NCI-H146 treated with DMSO at 0.1 percent for 48 hours (cell line): ENCODE results near the gene CD55.
A peak's percentile ranks its signal among the peaks of the same experiment; 100 is the strongest.

ENCODE experiments used
- DNase-seq: peaks from one replicate; lab custom pipeline; 2025; ENCODE audit not compliant: unreplicated experiment; lab: John Stamatoyannopoulos, UW

The CD55 gene, protein sequence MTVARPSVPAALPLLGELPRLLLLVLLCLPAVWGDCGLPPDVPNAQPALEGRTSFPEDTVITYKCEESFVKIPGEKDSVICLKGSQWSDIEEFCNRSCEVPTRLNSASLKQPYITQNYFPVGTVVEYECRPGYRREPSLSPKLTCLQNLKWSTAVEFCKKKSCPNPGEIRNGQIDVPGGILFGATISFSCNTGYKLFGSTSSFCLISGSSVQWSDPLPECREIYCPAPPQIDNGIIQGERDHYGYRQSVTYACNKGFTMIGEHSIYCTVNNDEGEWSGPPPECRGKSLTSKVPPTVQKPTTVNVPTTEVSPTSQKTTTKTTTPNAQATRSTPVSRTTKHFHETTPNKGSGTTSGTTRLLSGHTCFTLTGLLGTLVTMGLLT

DNA sequence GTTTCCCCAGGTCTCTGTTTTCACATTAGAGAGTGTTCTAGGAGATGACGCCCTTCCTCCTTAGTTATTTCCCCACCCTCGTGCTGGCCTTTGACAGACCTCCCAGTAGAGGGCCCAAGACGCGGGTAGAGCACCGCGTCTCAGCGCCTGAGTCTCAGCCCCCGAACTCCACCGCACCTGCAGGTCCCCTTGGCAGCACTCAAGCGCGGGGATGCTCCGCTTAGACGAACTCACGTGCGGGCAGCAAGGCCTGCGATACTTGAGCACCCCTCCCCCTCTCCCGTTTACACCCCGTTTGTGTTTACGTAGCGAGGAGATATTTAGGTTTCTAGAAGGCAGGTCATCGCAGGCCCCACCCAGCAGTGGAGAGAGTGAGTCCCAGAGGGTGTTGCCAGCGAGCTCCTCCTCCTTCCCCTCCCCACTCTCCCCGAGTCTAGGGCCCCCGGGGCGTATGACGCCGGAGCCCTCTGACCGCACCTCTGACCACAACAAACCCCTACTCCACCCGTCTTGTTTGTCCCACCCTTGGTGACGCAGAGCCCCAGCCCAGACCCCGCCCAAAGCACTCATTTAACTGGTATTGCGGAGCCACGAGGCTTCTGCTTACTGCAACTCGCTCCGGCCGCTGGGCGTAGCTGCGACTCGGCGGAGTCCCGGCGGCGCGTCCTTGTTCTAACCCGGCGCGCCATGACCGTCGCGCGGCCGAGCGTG lies at the start of gene CD55:
Gene CD55, plus strand, starts transcription at position 600 of the 711 bp plus-strand sequence. Its CDS starts 88 bp downstream, at position 688.
- peak; percentile 41 for DNase-seq

DNA sequence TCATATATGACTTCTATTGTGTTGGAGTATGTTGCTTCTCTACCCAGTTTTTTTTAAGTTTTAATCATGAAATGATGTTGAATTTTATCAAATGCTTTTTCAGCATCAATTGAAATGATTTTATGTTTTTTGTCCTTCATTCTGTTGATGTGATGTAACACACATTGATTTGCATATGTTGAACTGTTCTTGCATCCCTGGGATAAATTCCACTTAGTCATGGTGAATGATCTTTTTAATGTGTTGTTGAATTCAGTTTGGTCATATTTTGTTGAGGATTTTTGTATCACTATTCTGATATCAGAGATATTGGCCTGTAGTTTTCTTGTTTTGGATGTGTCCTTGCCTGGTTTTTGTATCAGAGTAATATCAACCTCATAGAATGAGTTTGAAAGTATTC lies 46.6 kb upstream of the CD55 start:
- DNase-seq: no peak

DNA sequence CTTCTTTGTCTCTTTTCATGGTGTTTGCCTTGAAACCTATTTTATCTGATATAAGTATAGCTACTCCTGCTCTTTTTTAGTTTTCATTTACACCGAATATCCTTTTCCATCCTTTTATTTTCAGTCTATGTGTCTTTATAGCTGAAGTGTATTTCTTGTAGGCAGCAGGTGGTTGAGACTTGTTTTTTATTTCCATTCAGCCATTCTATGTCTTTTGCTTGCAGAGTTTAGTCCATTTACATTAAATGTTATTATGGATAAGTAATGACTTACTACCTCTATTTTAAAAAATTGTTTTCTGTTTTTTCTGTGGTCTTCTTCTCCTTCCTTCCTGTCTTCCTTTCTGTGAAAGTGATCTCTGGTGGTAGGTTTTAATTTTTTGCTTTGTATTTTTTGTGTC lies 45.0 kb upstream of the CD55 start:
- DNase-seq: no peak

DNA sequence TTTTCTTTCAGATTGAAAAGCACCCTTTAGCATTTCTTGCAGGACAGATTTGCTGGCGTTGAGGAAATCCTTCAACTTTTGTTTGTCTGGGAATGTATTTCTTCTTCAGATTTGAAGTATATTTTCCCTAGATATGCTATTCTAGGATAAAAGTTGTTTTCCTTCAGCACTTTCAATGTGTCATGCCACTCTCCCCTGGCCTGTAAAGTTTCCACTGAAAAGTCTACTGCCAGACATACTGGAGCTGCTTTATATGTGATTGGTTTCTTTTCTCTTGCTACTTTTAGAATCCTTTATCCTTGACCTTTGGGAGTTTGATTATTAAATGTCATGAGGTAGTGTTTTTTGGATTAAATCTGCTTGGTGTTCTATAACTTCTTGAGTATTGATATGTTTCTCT lies 44.2 kb upstream of the CD55 start:
- DNase-seq: no peak

DNA sequence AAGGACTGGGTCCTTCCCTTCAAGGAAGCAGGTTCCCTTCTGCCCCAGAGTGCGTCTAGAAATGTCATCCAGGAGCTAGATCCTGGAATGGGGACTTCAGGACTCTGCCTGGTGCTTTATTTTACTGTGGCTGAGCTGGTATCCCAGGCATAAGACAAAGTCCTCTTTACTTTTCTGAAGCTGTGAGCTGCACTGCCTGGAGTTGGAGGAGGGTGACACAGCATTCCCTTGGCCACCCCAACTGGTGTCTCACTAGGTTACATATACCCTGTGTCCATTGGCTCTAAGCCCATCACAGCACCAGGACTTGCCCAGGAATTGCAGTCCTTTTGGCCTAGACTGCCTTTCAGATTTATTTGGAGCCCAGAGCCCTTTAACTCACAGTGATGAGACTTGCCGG lies 41.8 kb upstream of the CD55 start:
- no peak for DNase-seq

DNA sequence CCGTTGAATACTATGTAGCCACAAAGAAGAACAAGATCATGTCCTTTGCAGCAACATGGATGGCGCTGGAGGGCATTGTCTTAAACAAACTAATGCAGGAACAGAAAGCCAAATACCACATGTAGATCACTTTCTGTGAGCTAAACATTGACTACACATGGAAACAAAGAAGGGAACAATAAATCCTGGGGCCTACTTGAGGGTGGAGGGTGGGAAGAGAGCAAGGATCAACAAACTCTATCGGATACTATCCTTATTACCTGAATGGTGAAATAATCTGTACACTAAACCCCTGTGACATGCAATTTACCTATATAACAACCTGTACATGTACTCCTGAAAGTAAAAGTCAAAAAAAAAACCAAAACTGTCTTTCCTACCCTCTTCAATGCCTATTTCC lies 40.8 kb upstream of the CD55 start:
- no peak for DNase-seq

DNA sequence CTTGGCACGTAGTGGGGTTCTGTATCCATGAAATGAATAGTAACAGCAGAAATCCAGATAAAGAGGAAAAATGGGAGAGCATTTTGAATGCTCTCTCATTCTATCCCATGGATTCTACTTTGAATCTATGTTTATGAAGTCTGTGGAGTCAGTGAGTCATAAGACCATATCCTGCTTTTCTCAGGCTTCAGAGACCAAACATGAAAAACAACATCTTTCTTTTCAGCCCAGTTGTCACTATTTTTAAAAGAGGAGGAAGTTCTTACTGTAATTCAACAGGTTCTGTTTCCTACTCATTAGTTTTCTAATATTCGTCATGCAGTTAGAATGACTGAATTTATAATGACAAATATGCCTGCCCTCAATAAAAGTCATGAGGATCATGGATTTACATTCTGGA lies 39.4 kb upstream of the CD55 start:
- no peak for DNase-seq

DNA sequence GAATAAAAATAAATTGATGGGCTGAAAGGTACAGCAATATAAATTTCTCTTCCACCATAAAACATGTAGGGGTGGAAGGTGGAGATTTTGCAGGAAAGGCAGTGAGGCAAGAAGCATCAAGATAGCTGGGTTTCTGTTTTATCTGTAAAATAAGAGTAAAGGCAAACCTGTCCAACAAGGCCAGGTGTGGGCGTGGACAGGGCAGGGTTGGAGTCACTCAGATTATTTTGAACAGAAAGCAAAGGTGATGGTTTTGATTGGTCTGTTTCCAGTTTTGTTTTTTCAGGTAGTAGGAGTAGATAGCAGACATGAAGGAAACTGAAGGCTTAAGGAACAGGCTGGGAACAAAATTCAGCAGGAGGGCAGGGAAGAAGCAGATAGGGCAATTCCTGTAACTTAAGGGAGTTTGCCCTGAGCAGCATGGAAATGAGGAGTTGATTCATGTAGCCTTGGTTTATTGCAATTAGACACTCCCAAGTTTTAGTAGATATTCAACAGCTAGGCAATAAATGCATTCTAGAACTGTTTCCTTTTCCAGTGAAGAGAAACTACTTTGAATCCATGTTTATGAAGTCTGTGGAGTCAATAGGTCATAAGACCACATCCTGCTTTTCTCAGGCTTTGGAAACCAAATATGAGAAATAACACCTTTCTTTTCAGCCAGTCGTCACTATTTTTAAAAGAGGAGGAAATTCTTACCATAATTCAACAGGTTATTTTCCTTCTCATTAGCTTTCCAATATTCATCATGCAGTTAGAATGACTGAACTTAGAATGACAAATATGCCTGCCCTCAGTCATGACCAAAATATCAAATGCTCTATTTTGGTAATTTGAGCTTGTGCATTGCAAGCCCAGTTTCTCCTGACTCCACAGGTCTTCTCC lies 38.7 kb upstream of the CD55 start:
- no peak for DNase-seq

DNA sequence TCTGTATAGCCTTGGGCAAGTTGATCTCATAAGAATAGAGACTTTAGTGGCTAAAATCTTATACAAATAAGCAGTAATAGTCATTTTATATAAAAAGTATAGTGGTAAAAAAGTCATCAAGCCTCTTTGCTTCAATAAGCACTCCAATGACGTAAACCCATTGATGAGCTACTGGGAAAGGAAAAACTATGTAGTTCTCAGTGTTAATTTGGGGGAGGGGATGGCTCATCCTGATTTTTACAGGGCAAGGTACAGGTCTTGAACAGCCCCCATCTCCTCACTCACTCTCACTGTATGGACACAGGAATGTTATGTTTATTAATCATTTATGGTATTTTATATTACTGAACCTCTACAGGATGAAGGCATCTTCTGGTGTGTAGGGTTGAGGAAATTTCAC lies 38.1 kb upstream of the CD55 start:
- no peak for DNase-seq

DNA sequence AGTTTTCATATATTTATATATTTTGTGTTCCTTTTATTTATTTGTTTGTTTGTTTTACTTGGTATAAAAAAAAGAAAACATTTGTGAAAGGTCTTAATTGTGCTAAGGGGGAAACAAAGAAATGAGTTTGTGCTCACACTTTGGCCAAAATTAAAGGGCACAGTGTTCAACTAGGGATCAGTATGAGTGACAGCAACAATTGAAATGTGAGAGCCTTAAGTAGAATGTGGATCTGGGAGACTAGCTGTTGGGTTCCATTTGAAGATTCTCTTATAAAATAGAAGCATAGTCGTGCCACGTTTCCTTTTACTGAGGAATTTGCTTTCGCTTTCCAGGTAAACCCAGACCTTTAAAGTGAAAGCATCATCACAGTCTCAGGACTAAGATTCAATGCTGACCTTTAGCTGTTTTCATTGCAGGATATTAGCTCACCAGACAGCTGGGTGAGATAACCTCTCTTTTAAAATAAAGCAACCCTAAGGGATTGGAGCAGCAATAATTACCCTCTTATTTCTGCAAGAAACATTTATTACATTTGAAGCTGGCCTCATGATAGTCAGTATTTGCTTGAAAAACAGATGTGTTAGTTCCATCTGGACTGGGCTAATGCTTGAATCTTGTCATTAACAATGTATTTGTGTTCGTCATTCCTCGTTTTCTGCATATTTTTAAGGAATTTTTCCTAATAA lies 37.1 kb upstream of the CD55 start:
- DNase-seq: no peak

DNA sequence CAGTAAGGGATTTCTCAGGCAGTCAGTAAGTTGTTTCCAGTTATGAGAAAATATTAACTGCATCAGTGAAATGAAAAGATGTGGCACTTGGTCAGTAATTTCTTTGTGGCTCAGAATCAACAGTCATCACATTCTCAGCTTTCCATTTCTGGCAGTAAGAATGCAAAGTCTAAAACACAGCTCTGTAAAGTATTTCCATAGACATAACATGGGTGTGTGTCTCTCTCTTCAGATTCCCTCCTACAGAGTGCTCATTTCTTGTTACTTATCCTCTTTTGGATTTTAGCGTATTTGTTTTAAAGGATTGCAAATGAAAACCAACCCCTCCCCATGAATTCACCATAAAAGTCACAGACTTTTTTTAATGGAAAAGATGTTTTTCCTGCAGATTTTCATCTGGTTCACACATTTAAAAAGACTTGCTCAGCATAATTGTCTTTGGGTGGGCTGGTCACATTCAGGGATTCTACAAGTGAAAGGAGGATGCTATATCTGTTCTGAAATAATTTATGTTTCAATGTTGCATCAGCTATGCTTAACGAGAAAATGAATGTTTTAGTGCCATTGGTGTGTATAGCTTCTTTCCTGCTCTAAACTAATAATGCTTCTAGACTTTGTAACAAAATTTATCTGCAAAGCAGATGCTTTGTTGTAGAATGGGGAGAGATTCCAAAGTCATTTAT lies 34.6 kb upstream of the CD55 start:
- DNase-seq: no peak

DNA sequence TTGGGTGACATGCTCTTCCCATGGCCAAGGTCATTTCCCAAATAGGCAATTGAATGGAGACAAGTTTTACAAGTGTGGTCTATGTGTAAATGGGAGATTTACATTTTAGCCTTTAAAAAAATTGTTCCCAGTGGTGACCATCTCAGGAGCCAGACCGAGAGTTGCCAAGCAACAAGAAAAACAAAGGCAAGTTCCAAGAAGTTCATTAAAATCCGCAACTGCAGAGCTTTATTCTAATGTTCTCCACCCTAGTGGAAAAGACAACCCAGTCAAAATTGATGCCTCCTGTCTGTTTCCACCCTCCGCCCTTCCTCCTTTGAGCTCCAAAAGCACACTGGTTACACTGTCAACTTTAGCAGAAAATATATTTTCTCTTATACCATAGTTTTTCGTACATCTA lies 33.2 kb upstream of the CD55 start:
- DNase-seq: no peak

DNA sequence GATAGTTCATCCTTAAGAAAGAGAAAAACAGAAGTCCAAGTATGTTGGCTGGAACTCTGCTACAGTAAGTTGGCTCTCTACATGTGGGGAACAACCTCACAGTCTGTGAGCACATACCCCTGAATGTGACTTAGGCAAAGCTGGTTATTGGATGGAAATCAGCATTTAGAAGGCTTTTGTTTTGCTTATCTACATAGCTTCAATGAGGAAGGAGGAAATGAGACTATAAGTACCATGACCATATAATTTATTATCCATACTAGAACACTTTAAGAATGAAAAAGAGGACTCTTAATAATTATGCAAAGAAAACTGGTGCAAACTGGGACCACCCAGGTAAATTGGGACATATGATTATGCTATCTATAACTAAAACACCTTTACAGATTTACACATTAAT lies 31.7 kb upstream of the CD55 start:
- DNase-seq: no peak

DNA sequence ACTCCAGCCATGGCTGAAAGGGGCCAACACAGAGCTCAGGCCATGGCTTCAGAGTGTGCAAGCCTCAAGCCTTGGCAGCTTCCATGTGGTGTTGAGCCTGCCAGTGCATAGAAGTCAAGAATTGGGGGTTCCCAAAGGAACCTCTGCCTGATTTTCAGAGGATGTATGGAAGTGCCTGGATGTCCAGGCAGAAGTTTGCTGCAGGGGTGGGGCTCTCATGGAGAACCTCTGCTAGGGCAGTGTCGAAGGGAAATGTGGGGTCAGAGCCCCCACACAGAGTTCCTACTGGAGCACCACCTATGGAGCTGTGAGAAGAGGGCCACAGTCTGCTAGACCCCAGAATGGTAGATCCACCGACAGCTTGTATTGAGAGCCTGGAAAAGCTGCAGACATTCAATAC lies 29.8 kb upstream of the CD55 start:
- no peak for DNase-seq

DNA sequence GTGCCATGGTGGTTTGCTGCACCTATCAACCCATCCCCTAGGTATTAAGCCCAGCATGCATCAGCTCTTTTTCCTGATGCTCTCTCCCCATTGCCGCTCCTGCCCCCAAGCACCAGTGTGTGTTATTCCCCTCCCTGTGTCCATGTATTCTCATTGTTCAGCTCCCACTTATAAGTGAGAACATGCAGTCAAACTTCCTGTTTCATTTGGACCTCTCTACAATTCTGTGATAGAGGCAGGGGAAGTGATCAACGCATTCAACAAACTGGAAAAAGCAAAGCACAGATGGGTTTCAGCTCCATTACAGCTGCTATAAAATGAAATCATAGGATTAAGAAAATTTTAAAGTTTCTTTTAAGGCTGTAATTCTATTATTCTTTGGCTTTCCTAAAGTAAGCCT lies 23.3 kb upstream of the CD55 start:
- DNase-seq: no peak

DNA sequence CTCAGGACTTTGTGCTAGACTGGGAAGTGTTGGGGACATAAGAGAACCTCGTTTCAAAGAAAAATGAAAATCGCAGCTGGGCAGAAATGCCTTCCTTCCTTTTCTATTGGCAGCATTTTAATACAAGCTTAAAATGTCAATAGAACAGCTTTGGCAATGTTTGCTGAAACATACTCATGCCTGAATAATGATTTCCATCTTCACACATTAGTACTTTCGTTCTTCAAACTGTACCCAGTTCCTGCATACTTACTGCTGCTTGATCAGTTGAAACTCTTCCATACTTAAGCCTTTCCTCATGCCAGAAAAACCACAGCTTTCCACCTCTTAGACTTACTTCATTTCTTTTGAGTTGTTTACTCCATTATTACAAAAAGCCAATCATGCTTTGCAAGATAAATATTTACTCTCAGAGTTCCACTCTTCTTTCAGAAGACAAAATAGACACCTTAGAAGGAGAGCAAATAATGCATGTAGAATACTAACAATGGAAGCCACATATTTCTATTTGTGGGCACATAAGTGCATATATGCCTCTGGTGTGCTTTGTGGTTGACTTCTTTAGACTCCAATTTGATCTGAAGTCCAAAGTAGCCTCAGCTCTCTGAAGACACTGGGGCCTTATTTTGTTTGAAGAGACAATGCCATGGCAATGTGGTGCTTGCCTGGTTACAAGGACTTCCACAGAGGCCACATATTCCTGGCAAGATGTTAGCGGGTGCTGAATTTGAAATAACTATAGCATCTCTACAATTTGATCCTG lies 22.7 kb upstream of the CD55 start:
- no peak for DNase-seq

DNA sequence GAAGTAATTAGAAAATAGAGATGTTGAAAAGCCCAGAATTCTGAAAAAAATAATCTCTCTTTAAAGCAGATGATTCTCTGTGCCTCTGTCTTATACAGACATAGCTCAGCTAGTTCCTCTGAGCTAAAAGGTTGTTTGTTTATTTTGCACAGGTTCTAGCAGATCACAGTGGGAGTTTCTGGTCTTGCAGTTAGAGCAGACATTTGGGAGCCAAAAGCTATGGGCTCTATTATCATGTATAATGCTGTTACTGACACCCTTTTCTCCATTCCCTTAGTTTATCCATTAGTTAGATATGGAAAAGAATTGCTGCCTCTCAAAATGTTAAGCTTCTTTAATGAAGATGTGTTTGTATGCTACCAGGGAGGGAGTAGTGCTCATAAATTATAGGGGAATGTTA lies 20.5 kb upstream of the CD55 start:
- no peak for DNase-seq

DNA sequence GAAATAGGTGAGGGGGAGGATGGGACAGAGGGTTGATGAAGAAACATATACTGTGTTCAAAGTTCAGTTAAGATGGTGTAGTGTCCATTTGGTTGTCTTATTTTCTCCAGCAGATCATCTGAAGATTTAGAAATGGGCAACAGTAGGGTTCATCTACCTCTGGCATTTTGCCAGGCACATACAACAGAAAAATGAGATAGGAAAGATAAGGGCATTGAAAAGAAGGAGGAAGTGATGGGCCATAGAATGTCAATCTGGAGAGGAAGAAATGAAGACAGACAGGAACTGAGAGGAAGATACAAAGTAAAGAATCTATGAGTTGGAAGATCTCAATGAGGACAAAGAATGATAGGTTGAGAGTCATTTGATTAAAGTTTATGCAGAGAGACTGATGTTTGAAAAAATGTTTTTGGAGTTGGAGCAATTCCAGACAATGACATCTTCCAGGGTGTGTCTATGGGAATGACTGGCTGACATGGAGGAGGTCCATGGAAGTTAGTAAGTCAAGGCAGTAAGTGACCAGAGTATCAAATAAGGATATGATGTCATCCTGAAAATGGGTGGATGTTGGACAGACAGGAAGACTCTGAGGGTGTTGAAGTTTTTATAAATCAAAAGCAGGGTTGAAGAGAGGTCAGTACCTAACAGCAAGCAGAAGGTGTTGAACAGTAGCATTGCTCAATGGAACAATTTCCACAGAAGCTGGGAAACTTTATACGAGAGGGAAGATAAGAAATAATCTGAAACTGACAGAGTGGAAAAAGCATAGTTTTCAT lies 18.7 kb upstream of the CD55 start:
- no peak for DNase-seq
